Muscle of leg (tissue), 11 donors: ENCODE results near the gene CFTR. TPM values are rescaled to one million over a fixed set of nuclear protein-coding genes. Genes with fewer than 3 reads are reported as not detected.

Experiments used
- DNase-seq: peaks from one replicate; pipeline ENCODE4 v3.0.0; 2013
- H3K27ac ChIP-seq: one replicate; pipeline ENCODE4 v1.5.1; 2013; ENCODE audit warnings: mild to moderate bottlenecking, low read length, control low read depth
- H3K27me3 ChIP-seq: one replicate; pipeline ENCODE4 v1.6.1; 2013; ENCODE audit warnings: low read length; ENCODE audit not compliant: control insufficient read depth, insufficient read depth
- H3K36me3 ChIP-seq: one replicate; pipeline ENCODE4 v1.6.1; 2013; ENCODE audit warnings: low read length; ENCODE audit not compliant: control insufficient read depth, insufficient read depth
- H3K4me1 ChIP-seq: one replicate; pipeline ENCODE4 v1.6.1; 2013; ENCODE audit warnings: low read length; ENCODE audit not compliant: control insufficient read depth, insufficient read depth
- H3K4me3 ChIP-seq: one replicate; pipeline ENCODE4 v1.5.1; 2013; ENCODE audit warnings: low read length, control low read depth
- H3K9me3 ChIP-seq: replicated peaks from 2 replicates; pipeline ENCODE4 v1.6.1; 2013; ENCODE audit warnings: low read depth, low read length; ENCODE audit not compliant: control insufficient read depth
- WGBS: methylation state at CpG from one replicate; pipeline ENCODE4 v1.1.5; 2013; ENCODE audit warnings: missing lambda C conversion rate; ENCODE audit not compliant: insufficient coverage; 5-methylcytosine and 5-hydroxymethylcytosine counted together
- polyA plus RNA-seq, 8 donors: library from polyadenylated mRNA; unstranded; fragments of 120-200 nt; gene quantifications; one replicate each; pipeline versions ENCODE4 v1.2.1 to v1.2.3, GENCODE V29; 2013; ENCODE audit warnings: inconsistent platforms in 1 of 8, low replicate concordance in 1 of 8; ENCODE audit not compliant: insufficient read length in 8 of 8, insufficient read depth in 1 of 8
- total RNA-seq: library from RNA; stranded (reverse); fragments of 120-200 nt; gene quantifications from one replicate; pipeline ENCODE4 v1.2.4, GENCODE V29; 2013

CFTR gene
- total and polyA plus RNA-seq, 9 donors = 0.04 to 3.7 (median 0.41) TPM

DNA sequence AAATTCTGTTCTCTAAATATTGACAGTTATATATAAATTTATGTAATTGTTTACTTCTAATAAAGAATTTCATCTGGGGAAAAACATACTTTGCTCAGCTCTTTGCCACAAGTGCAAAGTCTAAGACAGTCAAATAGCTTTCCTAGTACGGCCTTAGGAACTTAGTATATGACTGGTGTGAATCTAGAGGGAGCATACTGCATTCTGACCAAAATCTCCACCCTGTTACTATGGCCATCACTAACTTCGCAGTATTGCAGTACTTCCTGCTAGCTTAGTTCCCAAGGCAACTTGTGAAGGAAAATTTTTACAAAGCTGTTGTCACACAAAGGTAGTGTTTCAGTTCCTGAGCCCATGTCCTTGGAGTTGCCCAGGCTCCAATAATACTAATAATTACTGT is 181.5 kb downstream of the CFTR start:
- Histone ChIP-seq H3K4me1 (no peaks in the 10 kb centered on the region), H3K27me3 (no peaks in the 10 kb centered on the region), H3K4me3 (no peak overlapping the region), H3K9me3 (no peaks in the 10 kb centered on the region), H3K36me3 (no peaks in the 10 kb centered on the region), H3K27ac (no peak overlapping the region)
- DNase-seq = no peak
- no CpG with 5 or more reads among the region's 2 CpGs for WGBS

DNA sequence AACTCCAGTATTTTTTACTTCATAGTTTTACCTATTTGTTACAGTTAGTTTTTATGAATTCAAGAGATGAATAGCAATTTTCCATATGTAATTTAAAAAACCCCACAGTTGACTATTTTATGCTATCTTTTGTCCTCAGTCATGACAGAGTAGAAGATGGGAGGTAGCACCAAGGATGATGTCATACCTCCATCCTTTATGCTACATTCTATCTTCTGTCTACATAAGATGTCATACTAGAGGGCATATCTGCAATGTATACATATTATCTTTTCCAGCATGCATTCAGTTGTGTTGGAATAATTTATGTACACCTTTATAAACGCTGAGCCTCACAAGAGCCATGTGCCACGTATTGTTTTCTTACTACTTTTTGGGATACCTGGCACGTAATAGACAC is 184.2 kb downstream of the CFTR start:
- no peaks in the 10 kb centered on the region for H3K9me3 ChIP-seq
- H3K27me3 ChIP-seq = no peaks in the 10 kb centered on the region
- no peak for DNase-seq
- 100% methylated on average over 1 of the region's 3 CpGs for WGBS
- no peaks in the 10 kb centered on the region for H3K4me1 ChIP-seq
- no peak overlapping the region for H3K4me3 ChIP-seq
- no peak overlapping the region for H3K27ac ChIP-seq
- no peaks in the 10 kb centered on the region for H3K36me3 ChIP-seq

DNA sequence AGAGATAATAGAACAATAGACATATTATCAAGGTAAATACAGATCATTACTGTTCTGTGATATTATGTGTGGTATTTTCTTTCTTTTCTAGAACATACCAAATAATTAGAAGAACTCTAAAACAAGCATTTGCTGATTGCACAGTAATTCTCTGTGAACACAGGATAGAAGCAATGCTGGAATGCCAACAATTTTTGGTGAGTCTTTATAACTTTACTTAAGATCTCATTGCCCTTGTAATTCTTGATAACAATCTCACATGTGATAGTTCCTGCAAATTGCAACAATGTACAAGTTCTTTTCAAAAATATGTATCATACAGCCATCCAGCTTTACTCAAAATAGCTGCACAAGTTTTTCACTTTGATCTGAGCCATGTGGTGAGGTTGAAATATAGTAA is 185.5 kb downstream of the CFTR start:
- no peak overlapping the region for H3K4me3 ChIP-seq
- no peaks in the 10 kb centered on the region for H3K36me3 ChIP-seq
- no peak overlapping the region for H3K27ac ChIP-seq
- H3K9me3 ChIP-seq = no peaks in the 10 kb centered on the region
- H3K27me3 ChIP-seq = no peaks in the 10 kb centered on the region
- DNase-seq = no peak
- no peaks in the 10 kb centered on the region for H3K4me1 ChIP-seq

DNA sequence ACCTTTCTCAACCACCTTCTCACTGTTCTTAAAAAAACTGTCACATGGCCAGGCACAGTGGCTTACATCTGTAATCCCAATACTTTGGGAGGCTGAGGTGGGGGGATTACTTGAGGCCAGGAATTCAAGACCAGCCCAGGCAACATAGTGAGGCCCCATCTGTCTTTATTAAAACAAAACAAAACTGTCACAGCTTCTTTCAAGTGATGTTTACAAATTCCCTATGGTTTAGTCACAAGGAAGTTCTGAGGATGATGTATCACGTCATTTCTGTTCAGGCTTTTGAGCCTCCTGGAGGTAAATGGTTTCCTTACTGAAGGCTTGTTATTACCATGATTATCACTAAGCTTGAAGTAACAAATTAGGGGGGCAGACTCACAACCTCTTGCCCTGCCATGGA is 186.2 kb downstream of the CFTR start:
- no peaks in the 10 kb centered on the region for H3K9me3 ChIP-seq
- H3K27me3 ChIP-seq = no peaks in the 10 kb centered on the region
- H3K4me1 ChIP-seq = no peaks in the 10 kb centered on the region
- H3K27ac ChIP-seq = no peak overlapping the region
- H3K36me3 ChIP-seq = no peaks in the 10 kb centered on the region
- no CpG with 5 or more reads among the region's 1 CpG for WGBS
- no peak for DNase-seq
- H3K4me3 ChIP-seq = no peak overlapping the region

DNA sequence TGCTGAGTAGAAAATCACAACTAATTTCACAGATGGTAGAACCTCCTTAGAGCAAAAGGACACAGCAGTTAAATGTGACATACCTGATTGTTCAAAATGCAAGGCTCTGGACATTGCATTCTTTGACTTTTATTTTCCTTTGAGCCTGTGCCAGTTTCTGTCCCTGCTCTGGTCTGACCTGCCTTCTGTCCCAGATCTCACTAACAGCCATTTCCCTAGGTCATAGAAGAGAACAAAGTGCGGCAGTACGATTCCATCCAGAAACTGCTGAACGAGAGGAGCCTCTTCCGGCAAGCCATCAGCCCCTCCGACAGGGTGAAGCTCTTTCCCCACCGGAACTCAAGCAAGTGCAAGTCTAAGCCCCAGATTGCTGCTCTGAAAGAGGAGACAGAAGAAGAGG is 186.9 kb downstream of the CFTR start:
- no peak overlapping the region for H3K4me3 ChIP-seq
- DNase-seq = no peak
- H3K36me3 ChIP-seq = no peaks in the 10 kb centered on the region
- no peaks in the 10 kb centered on the region for H3K4me1 ChIP-seq
- 94% methylated on average over 2 of the region's 6 CpGs for WGBS
- H3K27ac ChIP-seq = no peak overlapping the region
- no peaks in the 10 kb centered on the region for H3K9me3 ChIP-seq
- no peaks in the 10 kb centered on the region for H3K27me3 ChIP-seq

DNA sequence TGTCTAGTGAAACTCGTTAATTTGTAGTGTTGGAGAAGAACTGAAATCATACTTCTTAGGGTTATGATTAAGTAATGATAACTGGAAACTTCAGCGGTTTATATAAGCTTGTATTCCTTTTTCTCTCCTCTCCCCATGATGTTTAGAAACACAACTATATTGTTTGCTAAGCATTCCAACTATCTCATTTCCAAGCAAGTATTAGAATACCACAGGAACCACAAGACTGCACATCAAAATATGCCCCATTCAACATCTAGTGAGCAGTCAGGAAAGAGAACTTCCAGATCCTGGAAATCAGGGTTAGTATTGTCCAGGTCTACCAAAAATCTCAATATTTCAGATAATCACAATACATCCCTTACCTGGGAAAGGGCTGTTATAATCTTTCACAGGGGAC is 187.6 kb downstream of the CFTR start:
- no CpG with 5 or more reads among the region's 2 CpGs for WGBS
- no peak overlapping the region for H3K27ac ChIP-seq
- H3K36me3 ChIP-seq = no peaks in the 10 kb centered on the region
- H3K4me1 ChIP-seq = no peaks in the 10 kb centered on the region
- DNase-seq = no peak
- H3K9me3 ChIP-seq = no peaks in the 10 kb centered on the region
- H3K27me3 ChIP-seq = no peaks in the 10 kb centered on the region
- no peak overlapping the region for H3K4me3 ChIP-seq

DNA sequence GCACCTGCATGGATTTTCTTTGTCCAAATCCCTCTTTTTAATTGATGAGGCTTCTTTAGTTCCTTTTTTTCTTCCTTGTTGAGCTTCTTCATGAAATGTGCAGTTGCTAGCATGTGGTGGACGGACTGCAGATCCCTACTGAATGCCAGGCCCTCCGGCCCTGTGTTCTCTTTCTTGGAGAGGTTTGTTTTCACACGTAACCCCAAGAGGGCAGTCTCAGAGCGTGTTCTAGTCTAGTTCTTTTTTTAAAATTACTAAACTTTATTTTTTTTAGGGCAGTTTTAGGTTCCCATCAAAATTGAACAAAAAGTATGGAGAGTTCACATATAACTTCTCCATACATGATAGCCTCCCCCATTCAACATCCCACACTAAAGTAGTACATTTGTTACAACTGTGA is 190.0 kb downstream of the CFTR start:
- Histone ChIP-seq H3K4me1 (no peaks in the 10 kb centered on the region), H3K4me3 (no peak overlapping the region), H3K27me3 (no peaks in the 10 kb centered on the region), H3K27ac (no peak overlapping the region), H3K9me3 (no peaks in the 10 kb centered on the region), H3K36me3 (no peaks in the 10 kb centered on the region)
- WGBS = no CpG with 5 or more reads among the region's 4 CpGs
- no peak for DNase-seq

DNA sequence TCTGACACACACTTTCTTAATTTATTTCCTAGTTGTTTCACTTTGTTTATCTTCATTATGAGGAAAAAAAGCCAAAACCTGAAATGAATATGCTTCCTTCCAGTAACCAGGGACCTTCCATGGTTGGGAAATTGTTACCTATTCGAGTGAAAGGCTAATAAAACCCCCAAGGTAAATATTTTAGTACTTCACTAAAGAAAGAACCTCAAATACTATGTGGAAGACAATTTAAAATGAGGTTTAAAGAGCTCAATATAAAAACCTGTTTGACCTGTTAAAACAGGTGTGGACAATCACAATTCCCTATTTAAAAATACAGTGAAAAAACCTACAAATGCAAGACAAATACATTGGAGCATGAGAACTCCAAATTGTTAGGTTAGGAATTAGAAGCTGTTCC is 192.6 kb downstream of the CFTR start:
- H3K27ac ChIP-seq = no peak overlapping the region
- H3K9me3 ChIP-seq = no peaks in the 10 kb centered on the region
- H3K36me3 ChIP-seq = no peaks in the 10 kb centered on the region
- no peak for DNase-seq
- no peaks in the 10 kb centered on the region for H3K27me3 ChIP-seq
- H3K4me1 ChIP-seq = no peaks in the 10 kb centered on the region
- no CpG with 5 or more reads among the region's 1 CpG for WGBS
- H3K4me3 ChIP-seq = no peak overlapping the region

DNA sequence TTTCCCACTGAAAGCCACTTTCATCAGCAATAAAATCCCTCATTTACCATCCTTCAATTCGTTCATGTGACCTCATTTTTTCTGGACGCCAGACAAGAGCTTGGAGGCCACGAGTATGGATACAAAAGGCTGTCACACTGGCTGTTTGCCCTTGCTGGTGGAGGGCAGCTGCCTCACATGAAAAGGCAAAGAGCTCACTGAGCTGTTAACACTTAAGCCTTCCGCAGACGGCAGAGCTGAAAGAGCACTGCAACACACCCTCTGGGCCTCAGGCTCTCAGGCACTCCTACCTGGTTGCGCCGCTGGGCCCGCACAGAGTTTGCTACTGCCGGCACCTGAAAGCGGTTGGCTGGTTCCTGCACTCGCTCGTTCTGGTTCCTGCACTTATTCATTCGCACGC is 193.5 kb downstream of the CFTR start:
- H3K4me3 ChIP-seq = no peak overlapping the region
- H3K27ac ChIP-seq = no peak overlapping the region
- H3K4me1 ChIP-seq = no peaks in the 10 kb centered on the region
- peak; percentile 3 for DNase-seq
- 59% methylated on average over 12 of the region's 14 CpGs for WGBS
- H3K27me3 ChIP-seq = no peaks in the 10 kb centered on the region
- no peaks in the 10 kb centered on the region for H3K9me3 ChIP-seq
- H3K36me3 ChIP-seq = no peaks in the 10 kb centered on the region

DNA sequence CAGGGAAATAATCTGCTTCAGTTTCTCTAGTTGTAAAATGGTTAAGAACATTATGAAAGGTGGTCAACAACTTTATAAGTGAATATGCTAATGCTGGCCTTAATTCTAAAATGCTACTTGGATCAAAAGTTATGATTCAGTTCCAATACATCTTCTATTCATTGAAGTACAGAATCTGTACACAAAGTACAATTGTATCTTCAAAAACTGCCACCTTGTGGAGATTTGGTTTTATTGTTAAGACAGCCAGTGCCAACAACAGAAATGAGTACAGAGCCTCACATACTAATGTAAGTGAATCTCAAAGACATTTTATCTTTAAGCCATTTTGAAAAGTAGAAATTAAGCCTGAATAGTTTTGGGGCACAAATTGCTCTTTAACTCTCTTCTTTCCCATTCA is 194.0 kb downstream of the CFTR start:
- DNase-seq = peak; percentile 15
- Histone ChIP-seq H3K9me3 (no peaks in the 10 kb centered on the region), H3K27me3 (no peaks in the 10 kb centered on the region), H3K4me3 (no peak overlapping the region), H3K27ac (no peak overlapping the region), H3K4me1 (no peaks in the 10 kb centered on the region), H3K36me3 (no peaks in the 10 kb centered on the region)

DNA sequence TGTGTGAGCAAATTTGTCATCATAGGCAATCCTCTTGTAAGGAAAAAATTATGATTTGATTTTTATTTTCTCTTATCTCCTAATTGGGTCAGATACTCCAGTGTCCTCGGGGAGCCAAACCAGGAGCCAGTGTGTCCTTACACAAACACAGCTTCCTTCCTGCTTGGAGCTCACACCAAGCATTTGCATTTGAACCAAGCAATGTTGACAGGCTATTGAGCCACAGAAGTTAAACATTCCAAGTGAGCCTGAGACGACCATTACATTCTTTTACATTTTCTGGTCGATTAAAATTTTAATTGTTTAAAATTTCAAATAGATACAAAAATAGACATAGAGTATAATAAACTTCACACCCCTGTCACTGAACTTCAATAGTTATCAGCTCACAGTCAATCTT is 194.8 kb downstream of the CFTR start:
- Histone ChIP-seq H3K27me3 (no peaks in the 10 kb centered on the region), H3K27ac (no peak overlapping the region), H3K4me3 (no peak overlapping the region), H3K9me3 (no peaks in the 10 kb centered on the region), H3K4me1 (no peaks in the 10 kb centered on the region), H3K36me3 (no peaks in the 10 kb centered on the region)
- DNase-seq = no peak
- WGBS = 14% methylated on average over 1 of the region's 3 CpGs
